Loucy (cell line): ENCODE data around the gene RPS5.

Experiments used
- H2AFZ ChIP-seq: fragments of 200-600 bp; sonication (generic); 2 replicates; pipeline ENCODE4 v1.6.0; 2016; ENCODE audit warnings: antibody characterized with exemption, mild to moderate bottlenecking, low read length, moderate library complexity
- H3F3A ChIP-seq: fragments of 200-600 bp; 2 replicates; pipeline ENCODE4 v1.6.0; 2016; ENCODE audit warnings: antibody characterized with exemption, low read depth, mild to moderate bottlenecking
- H3K27me3 ChIP-seq: fragments of 200-600 bp; sonication (generic); 2 replicates; pipeline ENCODE4 v1.6.1; 2014; ENCODE audit warnings: low read length, mild to moderate bottlenecking; ENCODE audit not compliant: insufficient read depth, poor library complexity, severe bottlenecking
- H3K36me3 ChIP-seq: fragments of 200-600 bp; sonication (generic); 2 replicates; pipeline ENCODE4 v1.6.1; 2016; ENCODE audit warnings: low read length; ENCODE audit not compliant: insufficient read depth
- H3K4me1 ChIP-seq: fragments of 200-600 bp; sonication (generic); 2 replicates; pipeline ENCODE4 v1.5.1; 2014; ENCODE audit warnings: low read length, mild to moderate bottlenecking; ENCODE audit not compliant: insufficient read depth, poor library complexity, severe bottlenecking
- H3K4me2 ChIP-seq: fragments of 200-600 bp; sonication (generic); 2 replicates; pipeline ENCODE4 v1.6.0; 2014; ENCODE audit warnings: antibody characterized with exemption, low read length, low read depth, mild to moderate bottlenecking; ENCODE audit not compliant: poor library complexity, severe bottlenecking
- H3K4me3 ChIP-seq: fragments of 200-600 bp; sonication (generic); 2 replicates; pipeline ENCODE4 v1.5.1; 2014; ENCODE audit warnings: low read length, mild to moderate bottlenecking, mixed read lengths; ENCODE audit not compliant: poor library complexity, severe bottlenecking
- H3K79me2 ChIP-seq: fragments of 200-600 bp; sonication (generic); 2 replicates; pipeline ENCODE4 v1.6.1; 2014; ENCODE audit warnings: low read length; ENCODE audit not compliant: insufficient read depth
- H3K9ac ChIP-seq: fragments of 200-600 bp; sonication (generic); 2 replicates; pipeline ENCODE4 v1.6.0; 2014; ENCODE audit warnings: mild to moderate bottlenecking, low read depth, low read length, moderate library complexity; ENCODE audit not compliant: poor library complexity, severe bottlenecking
- H3K9me2 ChIP-seq: fragments of 200-600 bp; sonication (generic); replicated peaks from 2 replicates; pipeline ENCODE4 v1.6.1; 2016; ENCODE audit warnings: low read depth, low read length, mixed read lengths
- H3K9me3 ChIP-seq: fragments of 200-600 bp; sonication (generic); 2 replicates; pipeline ENCODE4 v1.6.1; 2014; ENCODE audit warnings: mild to moderate bottlenecking, antibody characterized with exemption, low read length, low read depth; ENCODE audit not compliant: insufficient read depth
- H4K20me1 ChIP-seq: fragments of 200-600 bp; sonication (generic); 2 replicates; pipeline ENCODE4 v1.6.0; 2014; ENCODE audit warnings: antibody characterized with exemption, low read length, mild to moderate bottlenecking; ENCODE audit not compliant: insufficient read depth, poor library complexity, severe bottlenecking
- EZH2phosphoT487 ChIP-seq: fragments of 200-600 bp; IDR thresholded peaks from 2 replicates; pipeline ENCODE4 v1.6.1; 2018; ENCODE audit warnings: antibody characterized with exemption, mild to moderate bottlenecking, moderate library complexity, borderline replicate concordance
- TF ChIP-seq, protein P1 (sequence below): fragments of 200-600 bp; sonication (generic); conservative IDR thresholded peaks from 2 replicates; pipeline ENCODE4 v1.5.1; 2014; ENCODE audit warnings: mild to moderate bottlenecking, antibody characterized with exemption, low read length

The RPS5 gene

GRCh38 chr19:58351558-58351878 is 35.6 kb upstream of the RPS5 start:
- Histone ChIP-seq H3K36me3 (no peaks in the 10 kb centered on the region), H3K27me3 (no peaks in the 10 kb centered on the region), H3K9ac (no peak overlapping the region), H3K4me2 (no peak overlapping the region), H3K9me3 (no peaks in the 10 kb centered on the region), H4K20me1 (no peaks in the 10 kb centered on the region), H3F3A (no peaks in the 10 kb centered on the region), H3K79me2 (peaks cover 14% of the 10 kb centered on the region), H3K4me3 (no peak overlapping the region), H3K4me1 (peaks cover 18% of the 10 kb centered on the region), H2AFZ (no peak overlapping the region), H3K9me2 (no peaks in the 10 kb centered on the region)
- TF ChIP-seq EZH2phosphoT487 = no peak

GRCh38 chr19:58351990-58352755 is 34.9 kb upstream of the RPS5 start:
- Histone ChIP-seq H2AFZ (no peak overlapping the region), H3K4me1 (peaks cover 18% of the 10 kb centered on the region), H3K27me3 (no peaks in the 10 kb centered on the region), H3K4me3 (no peak overlapping the region), H3K9ac (no peak overlapping the region), H3K4me2 (no peak overlapping the region), H3K9me3 (no peaks in the 10 kb centered on the region), H3K9me2 (no peaks in the 10 kb centered on the region), H3K36me3 (no peaks in the 10 kb centered on the region), H3F3A (no peaks in the 10 kb centered on the region), H4K20me1 (no peaks in the 10 kb centered on the region), H3K79me2 (peaks cover 11% of the 10 kb centered on the region)
- TF ChIP-seq, protein P1, sequence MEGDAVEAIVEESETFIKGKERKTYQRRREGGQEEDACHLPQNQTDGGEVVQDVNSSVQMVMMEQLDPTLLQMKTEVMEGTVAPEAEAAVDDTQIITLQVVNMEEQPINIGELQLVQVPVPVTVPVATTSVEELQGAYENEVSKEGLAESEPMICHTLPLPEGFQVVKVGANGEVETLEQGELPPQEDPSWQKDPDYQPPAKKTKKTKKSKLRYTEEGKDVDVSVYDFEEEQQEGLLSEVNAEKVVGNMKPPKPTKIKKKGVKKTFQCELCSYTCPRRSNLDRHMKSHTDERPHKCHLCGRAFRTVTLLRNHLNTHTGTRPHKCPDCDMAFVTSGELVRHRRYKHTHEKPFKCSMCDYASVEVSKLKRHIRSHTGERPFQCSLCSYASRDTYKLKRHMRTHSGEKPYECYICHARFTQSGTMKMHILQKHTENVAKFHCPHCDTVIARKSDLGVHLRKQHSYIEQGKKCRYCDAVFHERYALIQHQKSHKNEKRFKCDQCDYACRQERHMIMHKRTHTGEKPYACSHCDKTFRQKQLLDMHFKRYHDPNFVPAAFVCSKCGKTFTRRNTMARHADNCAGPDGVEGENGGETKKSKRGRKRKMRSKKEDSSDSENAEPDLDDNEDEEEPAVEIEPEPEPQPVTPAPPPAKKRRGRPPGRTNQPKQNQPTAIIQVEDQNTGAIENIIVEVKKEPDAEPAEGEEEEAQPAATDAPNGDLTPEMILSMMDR = no peak
- no peak for TF ChIP-seq EZH2phosphoT487

GRCh38 chr19:58352760-58353671 is 34.1 kb upstream of the RPS5 start, which contains the start of gene A1BG:
A1BG (minus strand) TSS chr19:58353492; CDS start chr19:58353437, 55 bp downstream.
- H3K4me3 ChIP-seq = no peak within 1 kb of the TSS
- H3K79me2 ChIP-seq = peaks cover 7% of the 10 kb centered on the region
- no peak within 1 kb of the TSS for H3K4me2 ChIP-seq
- H3K9me3 ChIP-seq = no peaks in the 10 kb centered on the region
- TF ChIP-seq, protein P1 = no peak
- TF ChIP-seq EZH2phosphoT487 = no peak
- H3K36me3 ChIP-seq = no peaks in the 10 kb centered on the region
- H3F3A ChIP-seq = no peaks in the 10 kb centered on the region
- H3K9me2 ChIP-seq = no peaks in the 10 kb centered on the region
- no peaks in the 10 kb centered on the region for H4K20me1 ChIP-seq
- H3K4me1 ChIP-seq = peaks cover 15% of the 10 kb centered on the region
- H3K9ac ChIP-seq = no peak within 1 kb of the TSS
- H3K27me3 ChIP-seq = no peaks in the 10 kb centered on the region
- no peak within 1 kb of the TSS for H2AFZ ChIP-seq
